GM12873 (cell line): ENCODE measurements around the gene UCKL1.

Experiments
- TF ChIP-seq, protein P1 (sequence below): IDR thresholded peaks from 2 replicates; pipeline ENCODE4 v1.5.1; 2012; ENCODE audit warnings: low read depth, mild to moderate bottlenecking, moderate library complexity, low read length, control low read depth; ENCODE audit not compliant: insufficient read depth; ENCODE audit errors: missing control alignments

The UCKL1 gene

DNA sequence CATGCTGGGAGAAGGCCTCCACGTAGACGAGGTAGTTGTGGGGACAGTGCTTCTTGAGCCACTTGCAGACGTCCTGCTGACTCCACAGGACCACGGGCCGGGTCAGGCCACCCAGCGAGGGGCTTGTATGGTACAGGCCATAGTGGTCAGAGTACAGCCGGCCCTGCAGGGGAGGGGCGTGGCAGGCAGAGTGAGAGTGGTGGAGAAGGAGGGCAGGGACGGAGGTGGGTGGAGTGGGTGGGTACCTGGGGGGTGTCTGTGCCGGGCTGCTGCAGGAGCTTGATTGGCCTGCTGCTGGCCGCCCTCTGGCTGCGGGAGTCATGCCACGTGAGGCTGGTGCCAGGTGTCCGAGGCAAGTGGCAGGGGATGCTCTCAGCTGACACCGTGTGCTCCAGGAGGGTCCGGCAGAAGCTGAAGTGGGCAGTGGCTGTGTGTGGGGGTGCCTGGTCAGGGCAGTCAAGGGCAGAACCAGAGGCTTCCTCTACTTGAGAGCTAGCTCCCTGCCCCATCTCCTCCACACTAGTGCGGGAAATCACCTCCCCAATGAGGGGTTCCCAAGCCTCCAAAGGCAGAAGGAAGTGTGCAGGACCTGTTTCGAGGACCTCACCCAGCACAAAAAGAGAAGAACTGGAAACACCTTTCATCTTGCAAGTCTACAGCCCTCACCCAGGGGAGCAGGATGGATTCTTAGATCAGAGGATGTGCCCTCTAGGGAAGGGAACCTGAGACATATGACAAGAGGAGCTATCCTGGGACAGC, 20.9 kb upstream of the UCKL1 start:
- TF ChIP-seq, protein P1, sequence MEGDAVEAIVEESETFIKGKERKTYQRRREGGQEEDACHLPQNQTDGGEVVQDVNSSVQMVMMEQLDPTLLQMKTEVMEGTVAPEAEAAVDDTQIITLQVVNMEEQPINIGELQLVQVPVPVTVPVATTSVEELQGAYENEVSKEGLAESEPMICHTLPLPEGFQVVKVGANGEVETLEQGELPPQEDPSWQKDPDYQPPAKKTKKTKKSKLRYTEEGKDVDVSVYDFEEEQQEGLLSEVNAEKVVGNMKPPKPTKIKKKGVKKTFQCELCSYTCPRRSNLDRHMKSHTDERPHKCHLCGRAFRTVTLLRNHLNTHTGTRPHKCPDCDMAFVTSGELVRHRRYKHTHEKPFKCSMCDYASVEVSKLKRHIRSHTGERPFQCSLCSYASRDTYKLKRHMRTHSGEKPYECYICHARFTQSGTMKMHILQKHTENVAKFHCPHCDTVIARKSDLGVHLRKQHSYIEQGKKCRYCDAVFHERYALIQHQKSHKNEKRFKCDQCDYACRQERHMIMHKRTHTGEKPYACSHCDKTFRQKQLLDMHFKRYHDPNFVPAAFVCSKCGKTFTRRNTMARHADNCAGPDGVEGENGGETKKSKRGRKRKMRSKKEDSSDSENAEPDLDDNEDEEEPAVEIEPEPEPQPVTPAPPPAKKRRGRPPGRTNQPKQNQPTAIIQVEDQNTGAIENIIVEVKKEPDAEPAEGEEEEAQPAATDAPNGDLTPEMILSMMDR: no peak

DNA sequence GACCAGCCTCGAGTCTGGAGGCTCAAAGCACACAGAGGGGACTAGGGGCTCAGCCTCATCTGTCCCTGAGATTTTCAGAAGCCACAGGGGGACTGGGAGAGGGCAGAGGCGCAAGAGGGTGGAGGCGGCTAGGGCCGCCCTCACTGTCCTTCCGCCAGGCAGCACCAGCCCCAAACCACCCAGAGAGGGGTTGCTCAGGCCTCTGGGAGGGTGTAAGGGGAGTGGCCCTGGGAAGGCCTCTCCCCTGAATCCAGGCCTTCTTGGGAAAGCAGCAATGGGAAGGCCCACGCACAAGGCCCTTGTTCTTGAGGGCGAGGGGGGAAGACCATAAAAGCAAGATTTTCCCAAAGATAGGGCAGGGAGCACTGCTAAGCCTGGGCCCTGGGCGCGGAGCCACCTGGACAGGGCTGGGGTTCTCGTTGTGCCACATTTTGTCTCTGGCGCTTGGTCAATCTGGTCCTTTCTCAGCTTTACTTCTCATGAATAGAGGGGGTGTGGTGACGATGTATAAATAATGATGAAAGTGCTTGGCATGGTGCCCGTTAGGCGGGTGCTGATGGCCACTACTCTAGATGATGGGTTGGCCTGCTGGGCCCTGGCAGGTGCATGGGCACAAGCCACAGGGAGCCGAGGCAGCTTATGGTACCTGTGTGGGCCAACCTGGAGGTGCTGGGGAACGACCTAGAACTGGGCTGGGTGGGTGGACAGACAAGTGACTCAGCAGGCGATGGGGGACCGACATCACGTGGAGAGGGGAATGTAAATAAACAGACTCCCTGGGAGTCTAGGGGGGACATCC, 18.4 kb upstream of the UCKL1 start:
- TF ChIP-seq, protein P1: no peak

DNA sequence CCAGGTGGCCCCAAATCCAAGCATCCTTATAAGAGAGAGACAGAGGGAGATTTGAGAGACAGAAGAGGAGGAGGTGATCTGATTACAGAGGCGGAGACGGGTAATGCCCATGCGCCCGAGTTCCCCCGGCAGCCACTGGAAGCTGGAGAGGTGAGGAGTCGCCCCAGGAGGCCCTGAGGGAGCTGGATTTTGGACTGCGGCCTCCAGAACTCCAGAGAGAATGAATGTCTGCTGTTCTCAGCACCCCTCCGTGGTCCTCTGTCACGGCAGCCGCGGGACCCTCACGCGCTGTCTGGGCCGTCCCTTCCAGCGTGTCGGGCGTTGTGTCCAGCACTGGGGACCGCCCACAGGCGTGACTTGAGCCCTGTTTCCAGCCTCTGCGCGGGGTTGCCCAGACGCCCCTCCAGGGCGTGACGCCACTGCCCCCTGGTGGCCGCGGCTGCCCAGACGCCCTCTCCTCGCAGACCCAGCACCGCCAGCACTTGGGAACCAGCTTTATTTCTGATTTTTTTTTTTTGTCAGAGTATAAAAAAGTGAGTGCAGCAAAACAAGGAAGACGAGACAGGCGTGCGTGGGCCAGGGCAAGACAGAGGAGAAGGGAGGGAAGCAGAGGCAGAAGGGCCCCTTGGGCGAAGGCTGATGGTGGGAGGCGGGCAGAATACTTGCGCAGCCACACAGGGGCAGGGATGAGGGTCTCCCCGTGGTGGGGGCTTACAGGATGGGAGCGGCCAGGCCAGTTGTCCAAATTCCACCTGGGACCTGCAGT, 17.6 kb upstream of the UCKL1 start:
- TF ChIP-seq, protein P1: peak; percentile 93

DNA sequence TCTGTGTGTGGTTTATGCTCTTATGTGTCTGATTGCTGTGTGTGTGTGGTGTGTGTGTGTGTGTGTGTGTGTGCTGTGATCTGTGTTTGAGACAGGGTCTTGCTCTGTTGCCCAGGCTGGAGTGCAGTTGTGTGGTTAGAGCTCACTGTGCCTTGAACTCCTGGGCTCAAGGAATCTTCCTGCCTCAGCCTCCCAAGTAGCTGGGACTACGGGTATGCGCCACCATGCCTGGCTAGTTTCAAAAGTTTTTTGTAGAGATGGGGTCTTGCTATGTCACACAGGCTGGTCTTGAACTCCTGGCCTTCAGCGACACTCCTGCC, 16.9 kb upstream of the UCKL1 start:
- TF ChIP-seq, protein P1: no peak

DNA sequence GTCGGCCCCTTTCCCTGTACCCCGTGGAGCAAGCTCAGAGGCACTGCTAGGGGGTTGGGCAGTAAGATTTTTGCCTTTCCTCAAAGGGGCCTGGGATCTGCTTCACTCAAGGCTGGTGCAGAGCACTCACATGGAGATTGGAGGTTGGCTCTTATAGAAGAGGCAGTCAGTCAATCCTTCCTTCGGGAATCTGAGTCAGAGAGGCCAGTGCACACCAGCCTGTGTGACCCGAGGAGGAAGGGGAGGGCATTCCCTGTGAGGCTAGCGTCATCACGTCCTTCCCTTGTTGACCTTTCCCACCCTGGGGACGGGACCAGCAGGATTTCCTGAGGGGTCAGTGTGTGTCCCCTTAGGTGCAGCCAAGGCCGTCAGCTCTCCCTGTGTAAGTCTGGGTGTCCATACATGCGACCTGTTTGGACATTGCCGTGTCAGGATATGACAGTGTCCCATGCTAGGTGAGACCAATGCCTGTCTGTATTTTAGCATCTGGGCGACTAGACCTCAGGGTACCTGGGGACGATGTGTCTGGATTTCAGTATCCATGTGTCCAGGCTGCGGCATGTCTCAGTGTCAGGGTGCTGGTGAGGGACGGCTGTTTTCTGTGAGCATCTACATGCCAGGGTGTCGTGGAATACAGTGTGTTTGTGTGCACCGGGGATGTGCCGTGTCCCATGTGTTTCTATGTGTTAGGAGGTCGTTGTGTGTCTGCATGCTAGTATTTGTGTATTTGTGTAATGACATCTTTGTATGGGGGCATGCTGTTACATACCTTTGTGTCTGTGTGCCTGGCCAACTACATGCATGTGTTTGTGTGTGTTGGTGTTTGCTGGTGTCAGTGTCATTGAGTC, 16.3 kb upstream of the UCKL1 start:
- TF ChIP-seq, protein P1: no peak

DNA sequence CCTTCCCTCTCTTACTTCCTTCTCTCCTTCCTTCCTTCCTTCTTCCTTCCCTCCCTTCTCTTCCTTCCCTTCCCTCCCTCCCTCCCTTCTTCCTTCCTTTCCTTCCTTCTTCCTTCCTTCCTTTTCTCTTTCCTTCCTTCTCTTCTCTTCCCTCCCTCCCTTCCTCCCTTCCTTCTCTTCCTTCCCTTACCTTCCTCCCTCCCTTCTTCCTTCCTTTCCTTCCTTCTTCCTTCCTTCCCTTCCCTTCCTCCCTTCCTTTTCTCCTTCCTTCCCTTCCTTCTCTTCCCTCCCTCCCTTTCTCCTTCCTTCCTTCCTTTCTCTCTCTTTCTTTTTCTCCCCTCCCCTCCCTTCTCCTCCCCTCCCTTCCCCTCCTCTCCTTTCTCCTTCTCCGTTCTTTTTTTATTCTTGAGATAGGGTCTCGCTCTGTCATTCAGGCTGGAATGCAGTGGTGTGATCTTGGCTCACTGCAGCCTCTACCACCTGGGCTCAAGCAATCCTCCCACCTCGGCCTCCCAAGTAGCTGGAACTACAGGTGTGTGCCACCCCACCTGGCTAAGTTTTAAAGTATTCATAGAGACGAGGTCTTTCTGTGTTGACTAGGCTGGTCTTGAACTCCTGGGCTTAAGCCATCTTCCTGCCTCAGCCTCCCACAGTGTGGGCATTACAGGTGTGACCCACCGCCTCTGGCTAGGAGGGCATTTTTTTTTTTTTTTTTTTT, 14.7 kb upstream of the UCKL1 start:
- TF ChIP-seq, protein P1: no peak
